HCT116 (cell line): ENCODE results near the gene CHADL.

Source experiments
- CEBPB ChIP-seq: IDR thresholded peaks from 2 replicates; pipeline ENCODE4 v1.6.1; 2012; ENCODE audit warnings: low read depth
- CTCF ChIP-seq, 3 experiments: fragments of 200-600 bp in 1 of 3; sonication (generic) in 1 of 3; IDR thresholded peaks in 2 of 3; conservative IDR thresholded peaks in 1 of 3; 2 replicates each; pipeline ENCODE4 v1.5.1; 2012 to 2017; ENCODE audit warnings: low read depth in 2 of 3, low read length in 2 of 3, antibody characterized with exemption in 1 of 3, borderline replicate concordance in 1 of 3, control low read depth in 1 of 3, mild to moderate bottlenecking in 1 of 3, mixed read lengths in 1 of 3, mixed run types in 1 of 3, moderate library complexity in 1 of 3; ENCODE audit not compliant: insufficient read depth in 1 of 3
- EGR1 ChIP-seq: IDR thresholded peaks from 2 replicates; pipeline ENCODE4 v1.6.1; 2012; ENCODE audit warnings: low read depth
- ELF1 ChIP-seq: IDR thresholded peaks from 2 replicates; pipeline ENCODE4 v1.6.1; 2012; ENCODE audit warnings: low read depth, borderline replicate concordance
- EZH2 ChIP-seq: fragments of 200-600 bp; sonication (generic); IDR thresholded peaks from 2 replicates; pipeline ENCODE4 v1.6.1; 2017; ENCODE audit warnings: antibody characterized with exemption, mixed run types
- JUND ChIP-seq: IDR thresholded peaks from 2 replicates; pipeline ENCODE4 v1.6.1; 2012
- POLR2A ChIP-seq: IDR thresholded peaks from 2 replicates; pipeline ENCODE4 v1.7.0; 2011; ENCODE audit warnings: borderline replicate concordance; ENCODE audit not compliant: insufficient read depth, insufficient read length; ENCODE audit errors: extremely low read depth
- POLR2AphosphoS5 ChIP-seq: IDR thresholded peaks from 2 replicates; pipeline ENCODE4 v1.6.1; 2011; ENCODE audit warnings: mild to moderate bottlenecking, low read depth, low read length, moderate library complexity
- RAD21 ChIP-seq: IDR thresholded peaks from 2 replicates; pipeline ENCODE4 v1.6.1; 2012; ENCODE audit warnings: low read depth, mild to moderate bottlenecking
- REST ChIP-seq: IDR thresholded peaks from 2 replicates; pipeline ENCODE4 v1.6.1; 2012; ENCODE audit warnings: low read depth
- SP1 ChIP-seq: IDR thresholded peaks from 2 replicates; pipeline ENCODE4 v1.6.1; 2012; ENCODE audit warnings: low read depth
- YY1 ChIP-seq: IDR thresholded peaks from 2 replicates; pipeline ENCODE4 v1.6.1; 2011; ENCODE audit warnings: low read length, low read depth, moderate library complexity, mild to moderate bottlenecking; ENCODE audit not compliant: insufficient replicate concordance; ENCODE audit errors: extremely low read depth

DNA sequence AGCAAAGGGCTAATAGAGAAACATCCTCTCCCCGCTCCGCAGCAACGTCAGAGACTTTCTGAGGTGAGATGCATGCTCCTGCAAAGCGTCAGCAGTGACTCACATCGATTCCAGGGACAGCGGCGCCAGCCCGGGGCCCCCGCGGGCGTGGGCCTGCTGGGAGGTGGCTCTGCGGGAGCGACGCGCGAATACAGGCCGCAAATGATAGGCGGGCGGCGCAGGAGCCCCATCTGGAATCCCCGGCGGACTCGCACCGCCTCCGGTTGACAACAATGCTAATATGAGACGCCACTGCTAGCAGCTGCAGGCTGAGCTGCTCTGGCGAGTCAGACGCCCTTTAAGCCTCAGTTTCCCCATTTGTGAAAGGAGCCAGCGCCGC lies 44.7 kb upstream of the CHADL start:
- no peak for TF ChIP-seq CTCF (IDR thresholded peaks at IDR 0.05 in 2 of 3, conservative IDR thresholded peaks at IDR 0.05 in 1 of 3; ENCODE audit: borderline replicate concordance in 1 of 3, insufficient read depth in 1 of 3, low read depth in 2 of 3, low read length in 2 of 3)
- peak; percentile 27 for TF ChIP-seq POLR2A
- no peak for TF ChIP-seq EZH2
- no peak for TF ChIP-seq ELF1
- TF ChIP-seq CEBPB: no peak
- TF ChIP-seq EGR1: no peak
- TF ChIP-seq YY1: no peak
- TF ChIP-seq POLR2AphosphoS5: peak; percentile 36; the same call in 1 of the 2 replicates
- no peak for TF ChIP-seq SP1
- peak; percentile 56; the same call in 1 of the 2 replicates for TF ChIP-seq JUND
- TF ChIP-seq RAD21: no peak; the same call in 1 of the 2 replicates
- no peak for TF ChIP-seq REST
